H9 (cell line): ENCODE data around the gene XPA. TPM values are rescaled to one million over a fixed set of nuclear protein-coding genes. Genes with fewer than 3 reads are reported as not detected.

Experiments used
- DNase-seq: peaks from one replicate; pipeline ENCODE4 v3.0.0-alpha.2; 2017
- H2AFZ ChIP-seq: one replicate; pipeline ENCODE4 v1.6.1; 2013; ENCODE audit warnings: mild to moderate bottlenecking, low read length, control low read depth, moderate library complexity
- H2AK5ac ChIP-seq: 2 replicates; pipeline ENCODE4 v1.6.1; 2013; ENCODE audit warnings: low read length, control low read depth, mixed read lengths; ENCODE audit not compliant: insufficient read length
- H2BK120ac ChIP-seq: one replicate; pipeline ENCODE4 v1.6.1; 2013; ENCODE audit warnings: low read depth, mild to moderate bottlenecking, low read length, control low read depth, inconsistent platforms; ENCODE audit not compliant: poor library complexity, severe bottlenecking
- H2BK12ac ChIP-seq: 2 replicates; pipeline ENCODE4 v1.6.1; 2013; ENCODE audit warnings: low read length, control low read depth, mixed read lengths, low read depth; ENCODE audit not compliant: insufficient read length
- H2BK15ac ChIP-seq: 2 replicates; pipeline ENCODE4 v1.6.1; 2013; ENCODE audit warnings: low read depth, low read length, control low read depth
- H2BK20ac ChIP-seq: one replicate; pipeline ENCODE4 v1.6.1; 2013; ENCODE audit warnings: low read depth, mild to moderate bottlenecking, low read length, control low read depth, inconsistent platforms; ENCODE audit not compliant: poor library complexity, severe bottlenecking
- H2BK5ac ChIP-seq: 2 replicates; pipeline ENCODE4 v1.6.1; 2013; ENCODE audit warnings: low read length, control low read depth, mixed read lengths; ENCODE audit not compliant: insufficient read length
- H3K14ac ChIP-seq: 2 replicates; pipeline ENCODE4 v1.6.1; 2013; ENCODE audit warnings: low read length, control low read depth; ENCODE audit not compliant: insufficient read depth
- H3K18ac ChIP-seq: 2 replicates; pipeline ENCODE4 v1.6.1; 2013; ENCODE audit warnings: low read depth, mild to moderate bottlenecking, mixed read lengths, low read length, control low read depth; ENCODE audit not compliant: insufficient read length
- H3K23ac ChIP-seq: 2 replicates; pipeline ENCODE4 v1.6.1; 2013; ENCODE audit warnings: low read length, control low read depth, mixed read lengths, low read depth; ENCODE audit not compliant: insufficient read length
- H3K23me2 ChIP-seq: 2 replicates; pipeline ENCODE4 v1.6.1; 2013; ENCODE audit warnings: low read depth, mild to moderate bottlenecking, mixed read lengths, low read length, control low read depth; ENCODE audit not compliant: insufficient read length, poor library complexity, severe bottlenecking
- H3K27ac ChIP-seq: 2 replicates; pipeline ENCODE4 v1.5.1; 2013; ENCODE audit warnings: low read length, control low read depth, mixed read lengths, low read depth; ENCODE audit not compliant: insufficient read length
- H3K27me3 ChIP-seq: 2 replicates; pipeline ENCODE4 v1.6.1; 2013; ENCODE audit warnings: low read length, control low read depth, inconsistent platforms; ENCODE audit not compliant: insufficient read depth
- H3K4ac ChIP-seq: 2 replicates; pipeline ENCODE4 v1.6.1; 2013; ENCODE audit warnings: low read depth, mild to moderate bottlenecking, control low read depth, inconsistent platforms, low read length, moderate library complexity
- H3K4me1 ChIP-seq: 2 replicates; pipeline ENCODE4 v1.6.1; 2013; ENCODE audit warnings: low read length, control low read depth, inconsistent platforms; ENCODE audit not compliant: insufficient read depth
- H3K4me2 ChIP-seq: 2 replicates; pipeline ENCODE4 v1.6.1; 2013; ENCODE audit warnings: low read length, control low read depth, mixed read lengths; ENCODE audit not compliant: insufficient read length, insufficient read depth
- H3K56ac ChIP-seq: 2 replicates; pipeline ENCODE4 v1.6.1; 2013; ENCODE audit warnings: low read depth, mild to moderate bottlenecking, mixed read lengths, low read length, control low read depth; ENCODE audit not compliant: insufficient read length
- H3K79me1 ChIP-seq: 2 replicates; pipeline ENCODE4 v1.6.1; 2013; ENCODE audit warnings: low read depth, mild to moderate bottlenecking, moderate library complexity, low read length, control low read depth, inconsistent platforms; ENCODE audit not compliant: insufficient read depth, poor library complexity, severe bottlenecking
- H3K79me2 ChIP-seq: 2 replicates; pipeline ENCODE4 v1.6.1; 2013; ENCODE audit warnings: low read length, control low read depth, inconsistent platforms; ENCODE audit not compliant: insufficient read depth
- H3K9ac ChIP-seq: 2 replicates; pipeline ENCODE4 v1.6.1; 2013; ENCODE audit warnings: low read length, control low read depth, mixed read lengths; ENCODE audit not compliant: insufficient read length; ENCODE audit errors: extremely low read depth
- H3K9me3 ChIP-seq: one replicate; pipeline ENCODE4 v1.6.1; 2013; ENCODE audit warnings: low read depth, low read length, inconsistent platforms; ENCODE audit not compliant: control insufficient read depth
- H3T11ph ChIP-seq: one replicate; pipeline ENCODE4 v1.6.1; 2013; ENCODE audit warnings: mild to moderate bottlenecking, low read length, control low read depth, inconsistent platforms
- H4K20me1 ChIP-seq: one replicate; pipeline ENCODE4 v1.6.1; 2013; ENCODE audit not compliant: control insufficient read depth, insufficient read length, insufficient read depth
- H4K5ac ChIP-seq: 2 replicates; pipeline ENCODE4 v1.6.1; 2013; ENCODE audit warnings: low read depth, mild to moderate bottlenecking, mixed read lengths, low read length, control low read depth; ENCODE audit not compliant: insufficient read length
- H4K8ac ChIP-seq: replicated peaks from 2 replicates; pipeline ENCODE4 v1.6.1; 2013; ENCODE audit warnings: low read length, control low read depth, mixed read lengths, low read depth; ENCODE audit not compliant: insufficient read length
- H4K91ac ChIP-seq: 2 replicates; pipeline ENCODE4 v1.6.1; 2013; ENCODE audit warnings: low read depth, mild to moderate bottlenecking, moderate library complexity, mixed read lengths, low read length, control low read depth; ENCODE audit not compliant: insufficient read length
- H3K27ac Mint-ChIP-seq, 3 experiments: 2 replicates in 2 of 3; 3 replicates in 1 of 3; pipeline ENCODE4 v1.8.0; 2020 to 2021; ENCODE audit warnings: mixed read lengths in 3 of 3, mild to moderate bottlenecking in 1 of 3, moderate library complexity in 1 of 3
- H3K27me3 Mint-ChIP-seq: 2 replicates; pipeline ENCODE4 v1.8.0; 2021; ENCODE audit warnings: low read depth, mild to moderate bottlenecking, moderate library complexity, mixed read lengths
- H3K36me3 Mint-ChIP-seq, 3 experiments: 2 replicates in 2 of 3; 3 replicates in 1 of 3; pipeline ENCODE4 v1.8.0; 2020 to 2021; ENCODE audit warnings: low read depth in 3 of 3, mixed read lengths in 3 of 3; ENCODE audit not compliant: insufficient read depth in 1 of 3
- H3K4me1 Mint-ChIP-seq, 2 experiments: 2 replicates each; pipeline ENCODE4 v1.8.0; 2020; ENCODE audit warnings: mixed read lengths in 2 of 2
- H3K4me3 Mint-ChIP-seq, 2 experiments: 2 replicates in 1 of 2; 3 replicates in 1 of 2; pipeline ENCODE4 v1.8.0; 2020 to 2021; ENCODE audit warnings: mild to moderate bottlenecking in 2 of 2, mixed read lengths in 2 of 2, moderate library complexity in 1 of 2
- H3K9me3 Mint-ChIP-seq, 2 experiments: 2 replicates in 1 of 2; 3 replicates in 1 of 2; pipeline ENCODE4 v1.8.0; 2020; ENCODE audit warnings: mild to moderate bottlenecking in 2 of 2, mixed read lengths in 2 of 2, moderate library complexity in 1 of 2
- WGBS: extraction: QIAGEN DNeasy Blood & Tissue Kit; methylation state at CpG from one replicate; pipeline ENCODE4 v1.1.7; 2013; ENCODE audit warnings: missing lambda C conversion rate, low lambda C conversion rate, mixed read lengths; ENCODE audit not compliant: insufficient read length; ENCODE audit errors: extremely low coverage; 5-methylcytosine and 5-hydroxymethylcytosine counted together
- total RNA-seq: library from RNA; stranded (reverse); gene quantifications from 2 replicates; pipeline ENCODE4 v1.2.1, GENCODE V29; 2021
- TF ChIP-seq, protein P1 (sequence below): fragments of 200-600 bp; sonication (generic); conservative IDR thresholded peaks from 3 replicates; pipeline ENCODE4 v1.8.0; 2021; ENCODE audit warnings: antibody characterized with exemption, mild to moderate bottlenecking

XPA gene
- total RNA-seq, 1 experiment from 2014 or later, result 6.6 TPM

- Mint-ChIP-seq H3K27me3 (no peaks in the 10 kb centered on the region), H3K27ac (no peak overlapping the region), H3K9me3 (no peaks in the 10 kb centered on the region), H3K36me3 (peaks cover 25 to 92% (median 73%) of the 10 kb centered on the region in 3 experiments; a peak in 6 of 7 replicates), H3K4me3 (no peak overlapping the region), H3K4me1 (no peaks in the 10 kb centered on the region)
- H3K9me3 ChIP-seq, result no peaks in the 10 kb centered on the region
- H3K27me3 ChIP-seq, result no peaks in the 10 kb centered on the region
- no peak overlapping the region for H2BK20ac ChIP-seq
- TF ChIP-seq, protein P1, sequence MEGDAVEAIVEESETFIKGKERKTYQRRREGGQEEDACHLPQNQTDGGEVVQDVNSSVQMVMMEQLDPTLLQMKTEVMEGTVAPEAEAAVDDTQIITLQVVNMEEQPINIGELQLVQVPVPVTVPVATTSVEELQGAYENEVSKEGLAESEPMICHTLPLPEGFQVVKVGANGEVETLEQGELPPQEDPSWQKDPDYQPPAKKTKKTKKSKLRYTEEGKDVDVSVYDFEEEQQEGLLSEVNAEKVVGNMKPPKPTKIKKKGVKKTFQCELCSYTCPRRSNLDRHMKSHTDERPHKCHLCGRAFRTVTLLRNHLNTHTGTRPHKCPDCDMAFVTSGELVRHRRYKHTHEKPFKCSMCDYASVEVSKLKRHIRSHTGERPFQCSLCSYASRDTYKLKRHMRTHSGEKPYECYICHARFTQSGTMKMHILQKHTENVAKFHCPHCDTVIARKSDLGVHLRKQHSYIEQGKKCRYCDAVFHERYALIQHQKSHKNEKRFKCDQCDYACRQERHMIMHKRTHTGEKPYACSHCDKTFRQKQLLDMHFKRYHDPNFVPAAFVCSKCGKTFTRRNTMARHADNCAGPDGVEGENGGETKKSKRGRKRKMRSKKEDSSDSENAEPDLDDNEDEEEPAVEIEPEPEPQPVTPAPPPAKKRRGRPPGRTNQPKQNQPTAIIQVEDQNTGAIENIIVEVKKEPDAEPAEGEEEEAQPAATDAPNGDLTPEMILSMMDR, result no peak
- H2BK5ac ChIP-seq, result no peak overlapping the region
- H3K27ac ChIP-seq, result no peak overlapping the region
- no peak overlapping the region for H3K18ac ChIP-seq
- no peak for DNase-seq
- H2BK12ac ChIP-seq, result no peak overlapping the region
- H2BK15ac ChIP-seq, result no peak overlapping the region
- no peaks in the 10 kb centered on the region for H3K79me2 ChIP-seq
- no peak overlapping the region for H2AFZ ChIP-seq
- H4K5ac ChIP-seq, result no peak overlapping the region
- WGBS, result no CpG with 5 or more reads among the region's 3 CpGs
- H3T11ph ChIP-seq, result no peak overlapping the region
- no peak overlapping the region for H3K4ac ChIP-seq
- no peak overlapping the region for H3K56ac ChIP-seq
- H3K4me2 ChIP-seq, result no peak overlapping the region
- H3K23ac ChIP-seq, result no peak overlapping the region
- no peak overlapping the region for H3K14ac ChIP-seq
- no peak overlapping the region for H3K9ac ChIP-seq
- H2AK5ac ChIP-seq, result no peak overlapping the region
- no peaks in the 10 kb centered on the region for H3K79me1 ChIP-seq
- no peaks in the 10 kb centered on the region for H4K20me1 ChIP-seq
- no peaks in the 10 kb centered on the region for H3K23me2 ChIP-seq
- no peaks in the 10 kb centered on the region for H3K4me1 ChIP-seq
- no peak overlapping the region for H4K8ac ChIP-seq
- no peak overlapping the region for H2BK120ac ChIP-seq
- no peak overlapping the region for H4K91ac ChIP-seq
These were observed 26.6 kb downstream of the XPA start for GRCh38 chr9:97670586-97670985.
